Tibial nerve (tissue), 4 donors: ENCODE data around the gene EVC2.

ENCODE experiments used
- CTCF ChIP-seq, 5 experiments: fragments of 200-600 bp in 3 of 5; fragments of 450-650 bp in 2 of 5; sonication (generic) in 3 of 5; IDR thresholded peaks; one replicate each; pipeline ENCODE4 v1.5.1; 2016 to 2019; ENCODE audit warnings: antibody characterized with exemption in 5 of 5, mild to moderate bottlenecking in 3 of 5, moderate library complexity in 2 of 5
- EP300 ChIP-seq, 2 donors: sonication (generic); formaldehyde crosslinking; IDR thresholded peaks; one replicate each; pipeline ENCODE4 v1.6.1; 2017; ENCODE audit warnings: antibody characterized with exemption in 2 of 2, mild to moderate bottlenecking in 1 of 2
- POLR2A ChIP-seq, 2 donors: fragments of 450-650 bp; IDR thresholded peaks; one replicate each; pipeline ENCODE4 v1.6.1; 2017; ENCODE audit warnings: antibody characterized with exemption in 2 of 2, mild to moderate bottlenecking in 2 of 2, moderate library complexity in 2 of 2

GRCh38 chr4:5708449-5709206 is at the start of gene EVC2:
- peak in 1 of 2 donors; percentile 59 for TF ChIP-seq EP300 (IDR thresholded peaks at IDR 0.05)
- no peak for TF ChIP-seq CTCF (IDR thresholded peaks at IDR 0.05)
- TF ChIP-seq POLR2A (IDR thresholded peaks at IDR 0.05): peak in 1 of 2 donors; percentile 42
